Measurements from ENCODE around the gene EFNA1.

- TF ChIP-seq MYC (IDR thresholded peaks at IDR 0.05; ENCODE audit: low read depth, low read length) (no peak), POLR2A (IDR thresholded peaks at IDR 0.05; ENCODE audit: extremely low read depth, insufficient read length) (no peak)
Observed at GRCh38 chr1:155178441-155179111, 50.9 kb downstream of the EFNA1 start.
